HG03066 (cell line): ENCODE data around the gene CBX6.
"Not testable (repeated sequence)": the region's sequence is repeated elsewhere in the genome, so short reads cannot be mapped to it uniquely, and the experiment has no call there.

ENCODE experiments used
- ATAC-seq: cut with Tn5 transposase; IDR thresholded peaks from one replicate; pipeline ENCODE4 v1.9.1; 2021; ENCODE audit warnings: low read depth; ENCODE audit not compliant: unreplicated experiment

CBX6 gene

GRCh38 chr22:38872172-38872830 is at the start of gene CBX6:
CBX6 (minus strand) TSS chr22:38872216; CDS start chr22:38872190, 26 bp downstream.
- peak; percentile 52 for ATAC-seq

- ATAC-seq: no peak
These were observed 49.8 kb upstream of the CBX6 start for GRCh38 chr22:38921806-38922205.

GRCh38 chr22:38921120-38921519 is 49.1 kb upstream of the CBX6 start:
- ATAC-seq: no peak

- ATAC-seq: no peak
These were observed 47.7 kb upstream of the CBX6 start for GRCh38 chr22:38919631-38920190.

GRCh38 chr22:38911434-38911833 is 39.4 kb upstream of the CBX6 start:
- no peak for ATAC-seq

GRCh38 chr22:38907767-38908166 is 35.8 kb upstream of the CBX6 start:
- ATAC-seq: no peak

- no peak for ATAC-seq
These were observed 34.0 kb upstream of the CBX6 start for GRCh38 chr22:38906052-38906451.

- ATAC-seq: not testable (repeated sequence)
These were observed 32.1 kb upstream of the CBX6 start for GRCh38 chr22:38904052-38904617.

- ATAC-seq: no peak
These were observed 29.2 kb upstream of the CBX6 start for GRCh38 chr22:38901111-38901641.

GRCh38 chr22:38900677-38901076 is 28.7 kb upstream of the CBX6 start:
- ATAC-seq: no peak

- ATAC-seq: no peak
These were observed 19.2 kb upstream of the CBX6 start for GRCh38 chr22:38891256-38891655.

- no peak for ATAC-seq
These were observed 18.4 kb upstream of the CBX6 start for GRCh38 chr22:38890377-38890776.

GRCh38 chr22:38886333-38886732 is 14.3 kb upstream of the CBX6 start:
- no peak for ATAC-seq

- no peak for ATAC-seq
These were observed 11.1 kb upstream of the CBX6 start for GRCh38 chr22:38882972-38883622.

GRCh38 chr22:38881997-38882879 is 10.2 kb upstream of the CBX6 start:
- no peak for ATAC-seq

- ATAC-seq: no peak
These were observed 9.5 kb upstream of the CBX6 start for GRCh38 chr22:38881464-38881871.

- ATAC-seq: no peak
These were observed 7.9 kb upstream of the CBX6 start for GRCh38 chr22:38879961-38880360.

GRCh38 chr22:38879108-38879729 is 7.2 kb upstream of the CBX6 start:
- no peak for ATAC-seq

- no peak for ATAC-seq
These were observed 6.0 kb upstream of the CBX6 start for GRCh38 chr22:38878001-38878400.
